Measurements from ENCODE around the gene RPS6KB2. TPM values are rescaled to one million over a fixed set of nuclear protein-coding genes. Genes with fewer than 3 reads are reported as not detected.

The RPS6KB2 gene
- total and polyA plus RNA-seq, 10 of the 15 experiments (the other 5 are each of a cell fraction or from before 2014, with no cell fraction given) = 0.39 to 101 (median 58.4) TPM

DNA sequence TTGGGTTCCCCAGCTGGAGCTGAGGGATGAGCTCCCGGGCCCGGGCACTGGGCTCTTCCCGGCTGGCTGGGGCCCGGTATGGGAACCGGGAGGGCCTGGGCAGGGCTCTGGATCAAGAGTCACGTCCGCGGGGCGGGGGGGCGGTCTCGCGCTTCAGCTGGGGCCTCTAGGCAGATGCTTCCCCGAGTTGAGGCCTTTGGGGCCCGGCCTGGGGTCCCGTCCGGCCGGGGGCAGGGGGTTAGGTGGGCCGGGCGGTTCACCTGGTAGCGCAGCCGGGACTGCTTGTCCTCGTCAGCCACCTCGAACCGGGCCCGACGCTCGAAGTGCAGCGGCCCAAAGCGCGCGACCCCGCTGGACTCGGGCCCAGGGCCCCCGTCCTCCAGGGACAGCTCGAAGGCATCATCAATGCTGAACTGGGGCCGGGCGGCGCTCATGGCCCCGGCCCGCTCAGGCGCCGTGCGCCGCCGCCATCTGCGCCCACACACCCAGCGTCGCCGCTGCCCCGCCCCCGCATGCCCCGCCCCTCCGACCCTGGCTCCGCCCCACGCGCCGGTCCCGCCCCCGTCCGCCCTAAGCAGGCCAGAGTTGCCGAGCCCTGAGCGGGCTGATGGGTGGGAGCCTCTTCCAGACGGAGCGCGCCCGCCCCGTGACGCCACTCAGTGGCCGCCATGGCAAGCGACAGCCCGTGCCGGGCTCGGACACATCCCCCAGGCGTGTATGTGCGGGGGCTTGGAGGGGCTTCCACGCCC lies 40.6 kb downstream of the RPS6KB2 start, which contains the start of gene TMEM134:
TMEM134 (minus strand) TSS at position 493 of the 749 bp plus-strand sequence; CDS start at position 434, 59 bp downstream.
- CTCF ChIA-PET = interaction anchor here (0.7 to 5.1 kb wide), 18 partner anchors 10 to 180 kb away, joined by 3 to 36 read pairs (median 4); partner anchors contain the start of genes AIP and PPP1CA
- H2AFZ ChIP-seq (ENCODE audit: control insufficient read depth, low read depth, low read length) = peak within 1 kb of the TSS; percentile 90
- H3K36me3 ChIP-seq (ENCODE audit: control insufficient read depth in 2 of 2, insufficient read depth in 2 of 2, low read length in 1 of 2) = no peaks in the 10 kb centered on the region
- 1% methylated on average over 38 of the region's 76 CpGs for WGBS (ENCODE audit: insufficient coverage, insufficient replicate concordance, low lambda C conversion rate, missing lambda C conversion rate)
- no TSS peak for BruUV-seq (replicated peaks)
- in situ Hi-C loops (cut with MboI) (no loop called here), intact Hi-C loops (cut with micrococcal nuclease; ENCODE audit: unreplicated experiment) (loop anchor here (2.0 kb wide), 2 partner anchors 32 to 68 kb away; partner anchors contain the start of genes PPP1CA and PTPRCAP)
- no peaks in the 10 kb centered on the region for H3K9me3 ChIP-seq (replicated peaks; ENCODE audit: control insufficient read depth, insufficient read depth, low read length)
- DNase-seq (ENCODE audit: low read depth, low spot score) (peak; percentile 57), FAIRE-seq (peak; percentile 78), ATAC-seq (peak; percentile 83)
- H3K9ac ChIP-seq (ENCODE audit: control insufficient read depth, insufficient read depth, low read length) = peak within 1 kb of the TSS; percentile 85
- RAD21 ChIA-PET (ENCODE audit: unreplicated experiment) = interaction anchor here (0.6 to 5.5 kb wide), 18 partner anchors 11 to 123 kb away, joined by 3 to 72 read pairs (median 4); partner anchors contain the start of genes AIP, CDK2AP2, PITPNM1 and POLD4
- POLR2A ChIA-PET = interaction anchor here (1.0 to 8.1 kb wide), 19 partner anchors 10 to 132 kb away, joined by 3 to 78 read pairs (median 6); partner anchors contain the start of genes AIP, PITPNM1, PPP1CA and PTPRCAP
- peaks cover 14% of the 10 kb centered on the region for H3K79me2 ChIP-seq (ENCODE audit: control insufficient read depth, insufficient read depth, low read length)
- H3K4me3 ChIP-seq = peak within 1 kb of the TSS; percentile 86
- H3K27me3 ChIP-seq (replicated peaks in 1 of 2; ENCODE audit: control insufficient read depth in 2 of 2, insufficient read depth in 2 of 2, low read length in 1 of 2) = no peaks in the 10 kb centered on the region
- no peaks in the 10 kb centered on the region for H4K20me1 ChIP-seq (ENCODE audit: control insufficient read depth, insufficient read depth)
- H3K27ac ChIP-seq (ENCODE audit: control insufficient read depth, insufficient read depth) = peak within 1 kb of the TSS; percentile 78
- SMC1A ChIA-PET (ENCODE audit: uncharacterized antibody, unreplicated experiment) = interaction anchor here (0.5 to 5.2 kb wide), 13 partner anchors 9 to 146 kb away, joined by 3 to 46 read pairs (median 5); partner anchors contain the start of genes AIP, PITPNM1, PPP1CA and RAD9A
- H3K4me1 ChIP-seq (ENCODE audit: control insufficient read depth, insufficient read depth, low read length) = peaks cover 35% of the 10 kb centered on the region
- H3K4me2 ChIP-seq (ENCODE audit: control insufficient read depth, insufficient read depth) = peak within 1 kb of the TSS; percentile 98
- TF ChIP-seq EED (IDR thresholded peaks at IDR 0.05; ENCODE audit: low read depth) (0 out of 2 replicates have a peak, but pooled peaks have one; percentile 12), SIX5 (IDR thresholded peaks at IDR 0.05; ENCODE audit: low read depth, low read length, severe bottlenecking) (no peak), ETV6 (conservative IDR thresholded peaks at IDR 0.05 in 1 of 2, IDR thresholded peaks at IDR 0.05 in 1 of 2; ENCODE audit: borderline replicate concordance in 1 of 2, low read depth in 1 of 2) (no peak), ZSCAN29 (IDR thresholded peaks at IDR 0.05) (no peak), NFXL1 (IDR thresholded peaks at IDR 0.05; ENCODE audit: borderline replicate concordance) (no peak), RFX5 (IDR thresholded peaks at IDR 0.05; ENCODE audit: low read depth, low read length) (no peak), SPI1 (IDR thresholded peaks at IDR 0.05; ENCODE audit: borderline replicate concordance, insufficient read depth, low read depth, low read length) (no peak), CREM (IDR thresholded peaks at IDR 0.05; ENCODE audit: low read depth) (peak; percentile 72)
- TF ChIP-seq, protein P1, sequence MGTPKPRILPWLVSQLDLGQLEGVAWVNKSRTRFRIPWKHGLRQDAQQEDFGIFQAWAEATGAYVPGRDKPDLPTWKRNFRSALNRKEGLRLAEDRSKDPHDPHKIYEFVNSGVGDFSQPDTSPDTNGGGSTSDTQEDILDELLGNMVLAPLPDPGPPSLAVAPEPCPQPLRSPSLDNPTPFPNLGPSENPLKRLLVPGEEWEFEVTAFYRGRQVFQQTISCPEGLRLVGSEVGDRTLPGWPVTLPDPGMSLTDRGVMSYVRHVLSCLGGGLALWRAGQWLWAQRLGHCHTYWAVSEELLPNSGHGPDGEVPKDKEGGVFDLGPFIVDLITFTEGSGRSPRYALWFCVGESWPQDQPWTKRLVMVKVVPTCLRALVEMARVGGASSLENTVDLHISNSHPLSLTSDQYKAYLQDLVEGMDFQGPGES (IDR thresholded peaks at IDR 0.05) = no peak
- TF ChIP-seq, protein P2, sequence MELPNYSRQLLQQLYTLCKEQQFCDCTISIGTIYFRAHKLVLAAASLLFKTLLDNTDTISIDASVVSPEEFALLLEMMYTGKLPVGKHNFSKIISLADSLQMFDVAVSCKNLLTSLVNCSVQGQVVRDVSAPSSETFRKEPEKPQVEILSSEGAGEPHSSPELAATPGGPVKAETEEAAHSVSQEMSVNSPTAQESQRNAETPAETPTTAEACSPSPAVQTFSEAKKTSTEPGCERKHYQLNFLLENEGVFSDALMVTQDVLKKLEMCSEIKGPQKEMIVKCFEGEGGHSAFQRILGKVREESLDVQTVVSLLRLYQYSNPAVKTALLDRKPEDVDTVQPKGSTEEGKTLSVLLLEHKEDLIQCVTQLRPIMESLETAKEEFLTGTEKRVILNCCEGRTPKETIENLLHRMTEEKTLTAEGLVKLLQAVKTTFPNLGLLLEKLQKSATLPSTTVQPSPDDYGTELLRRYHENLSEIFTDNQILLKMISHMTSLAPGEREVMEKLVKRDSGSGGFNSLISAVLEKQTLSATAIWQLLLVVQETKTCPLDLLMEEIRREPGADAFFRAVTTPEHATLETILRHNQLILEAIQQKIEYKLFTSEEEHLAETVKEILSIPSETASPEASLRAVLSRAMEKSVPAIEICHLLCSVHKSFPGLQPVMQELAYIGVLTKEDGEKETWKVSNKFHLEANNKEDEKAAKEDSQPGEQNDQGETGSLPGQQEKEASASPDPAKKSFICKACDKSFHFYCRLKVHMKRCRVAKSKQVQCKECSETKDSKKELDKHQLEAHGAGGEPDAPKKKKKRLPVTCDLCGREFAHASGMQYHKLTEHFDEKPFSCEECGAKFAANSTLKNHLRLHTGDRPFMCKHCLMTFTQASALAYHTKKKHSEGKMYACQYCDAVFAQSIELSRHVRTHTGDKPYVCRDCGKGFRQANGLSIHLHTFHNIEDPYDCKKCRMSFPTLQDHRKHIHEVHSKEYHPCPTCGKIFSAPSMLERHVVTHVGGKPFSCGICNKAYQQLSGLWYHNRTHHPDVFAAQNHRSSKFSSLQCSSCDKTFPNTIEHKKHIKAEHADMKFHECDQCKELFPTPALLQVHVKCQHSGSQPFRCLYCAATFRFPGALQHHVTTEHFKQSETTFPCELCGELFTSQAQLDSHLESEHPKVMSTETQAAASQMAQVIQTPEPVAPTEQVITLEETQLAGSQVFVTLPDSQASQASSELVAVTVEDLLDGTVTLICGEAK (IDR thresholded peaks at IDR 0.05; ENCODE audit: borderline replicate concordance) = no peak
- TF ChIP-seq, protein P3, sequence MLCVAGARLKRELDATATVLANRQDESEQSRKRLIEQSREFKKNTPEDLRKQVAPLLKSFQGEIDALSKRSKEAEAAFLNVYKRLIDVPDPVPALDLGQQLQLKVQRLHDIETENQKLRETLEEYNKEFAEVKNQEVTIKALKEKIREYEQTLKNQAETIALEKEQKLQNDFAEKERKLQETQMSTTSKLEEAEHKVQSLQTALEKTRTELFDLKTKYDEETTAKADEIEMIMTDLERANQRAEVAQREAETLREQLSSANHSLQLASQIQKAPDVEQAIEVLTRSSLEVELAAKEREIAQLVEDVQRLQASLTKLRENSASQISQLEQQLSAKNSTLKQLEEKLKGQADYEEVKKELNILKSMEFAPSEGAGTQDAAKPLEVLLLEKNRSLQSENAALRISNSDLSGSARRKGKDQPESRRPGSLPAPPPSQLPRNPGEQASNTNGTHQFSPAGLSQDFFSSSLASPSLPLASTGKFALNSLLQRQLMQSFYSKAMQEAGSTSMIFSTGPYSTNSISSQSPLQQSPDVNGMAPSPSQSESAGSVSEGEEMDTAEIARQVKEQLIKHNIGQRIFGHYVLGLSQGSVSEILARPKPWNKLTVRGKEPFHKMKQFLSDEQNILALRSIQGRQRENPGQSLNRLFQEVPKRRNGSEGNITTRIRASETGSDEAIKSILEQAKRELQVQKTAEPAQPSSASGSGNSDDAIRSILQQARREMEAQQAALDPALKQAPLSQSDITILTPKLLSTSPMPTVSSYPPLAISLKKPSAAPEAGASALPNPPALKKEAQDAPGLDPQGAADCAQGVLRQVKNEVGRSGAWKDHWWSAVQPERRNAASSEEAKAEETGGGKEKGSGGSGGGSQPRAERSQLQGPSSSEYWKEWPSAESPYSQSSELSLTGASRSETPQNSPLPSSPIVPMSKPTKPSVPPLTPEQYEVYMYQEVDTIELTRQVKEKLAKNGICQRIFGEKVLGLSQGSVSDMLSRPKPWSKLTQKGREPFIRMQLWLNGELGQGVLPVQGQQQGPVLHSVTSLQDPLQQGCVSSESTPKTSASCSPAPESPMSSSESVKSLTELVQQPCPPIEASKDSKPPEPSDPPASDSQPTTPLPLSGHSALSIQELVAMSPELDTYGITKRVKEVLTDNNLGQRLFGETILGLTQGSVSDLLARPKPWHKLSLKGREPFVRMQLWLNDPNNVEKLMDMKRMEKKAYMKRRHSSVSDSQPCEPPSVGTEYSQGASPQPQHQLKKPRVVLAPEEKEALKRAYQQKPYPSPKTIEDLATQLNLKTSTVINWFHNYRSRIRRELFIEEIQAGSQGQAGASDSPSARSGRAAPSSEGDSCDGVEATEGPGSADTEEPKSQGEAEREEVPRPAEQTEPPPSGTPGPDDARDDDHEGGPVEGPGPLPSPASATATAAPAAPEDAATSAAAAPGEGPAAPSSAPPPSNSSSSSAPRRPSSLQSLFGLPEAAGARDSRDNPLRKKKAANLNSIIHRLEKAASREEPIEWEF (IDR thresholded peaks at IDR 0.05; ENCODE audit: insufficient replicate concordance, low read depth, low read length) = no peak
